ENCODE data around the gene LRPPRC. TPM values are rescaled to one million over a fixed set of nuclear protein-coding genes. Genes with fewer than 3 reads are reported as not detected.
"Not testable (repeated sequence)": the region's sequence is repeated elsewhere in the genome, so short reads cannot be mapped to it uniquely, and the experiment has no call there.

LRPPRC gene
- 10 to 100 TPM; 11.2 to 23.1 TPM for polyA plus RNA-seq

DNA sequence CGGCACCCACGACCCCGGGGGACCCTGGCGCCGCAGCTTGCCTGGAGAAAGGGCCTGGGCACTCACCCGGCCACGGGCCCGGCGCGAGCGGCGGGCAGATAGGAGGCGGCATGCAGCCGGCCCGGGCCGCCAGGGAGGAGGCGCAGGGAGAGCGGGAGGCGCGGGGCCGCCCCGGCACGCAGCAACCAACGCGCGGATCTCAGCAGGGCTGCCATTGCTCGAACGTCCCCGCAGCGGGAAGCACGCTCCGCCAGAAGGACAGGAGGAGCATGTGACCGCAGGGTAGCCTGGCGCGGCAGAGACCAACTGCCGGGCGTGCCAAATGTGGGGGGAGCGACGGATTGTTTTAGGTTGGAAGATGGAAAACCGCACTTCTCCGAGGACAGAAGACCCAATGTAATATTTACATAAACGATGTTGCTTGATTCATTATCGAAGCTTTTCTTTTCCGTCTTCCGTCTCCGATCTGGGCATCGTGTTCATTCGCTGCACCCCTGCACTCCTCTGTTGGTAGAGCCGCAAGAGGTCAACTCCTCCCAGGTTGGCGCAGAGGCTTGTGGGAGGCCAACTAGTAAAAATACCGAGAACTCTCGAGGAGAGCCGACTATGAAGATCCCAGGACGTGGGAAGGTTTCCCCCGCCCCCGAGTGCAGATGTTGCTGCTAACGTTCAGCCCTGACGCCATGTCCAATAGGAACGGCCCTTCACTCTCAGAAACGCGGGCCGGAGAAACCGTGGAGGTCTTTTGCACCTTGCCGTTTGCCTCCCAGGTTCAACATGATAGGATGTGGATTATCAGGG, at the start of gene LRPPRC:
Gene LRPPRC (minus strand): TSS at position 257 of the 801 bp plus-strand sequence. CDS start 42 bp downstream, at position 215.
- Histone ChIP-seq H3K4me1 (ENCODE audit: control insufficient read depth in 2 of 2, insufficient read depth in 2 of 2, low read length in 1 of 2) (peaks cover 4 to 6% of the 10 kb centered on the region in 2 donors), H3K9me3 (ENCODE audit: control insufficient read depth in 2 of 2, insufficient read depth in 1 of 2, low read depth in 1 of 2, low read length in 1 of 2) (no peaks in the 10 kb centered on the region), H3K27ac (ENCODE audit: low read depth in 2 of 2, low read length in 1 of 2) (peak within 1 kb of the TSS; percentile 84 to 88), H3K27me3 (ENCODE audit: control insufficient read depth in 1 of 2, insufficient read depth in 2 of 2, low read length in 2 of 2) (no peaks in the 10 kb centered on the region), H3K36me3 (ENCODE audit: control insufficient read depth in 2 of 2, insufficient read depth in 2 of 2, low read length in 1 of 2) (peaks cover 0 to 4% of the 10 kb centered on the region in 2 donors), H3K4me3 (ENCODE audit: low read depth in 1 of 2, low read length in 2 of 2) (peak within 1 kb of the TSS; percentile 87 to 97)
- WGBS, 2 donors, result 0 to 1% methylated on average over 61 to 64 of the region's 64 CpGs

DNA sequence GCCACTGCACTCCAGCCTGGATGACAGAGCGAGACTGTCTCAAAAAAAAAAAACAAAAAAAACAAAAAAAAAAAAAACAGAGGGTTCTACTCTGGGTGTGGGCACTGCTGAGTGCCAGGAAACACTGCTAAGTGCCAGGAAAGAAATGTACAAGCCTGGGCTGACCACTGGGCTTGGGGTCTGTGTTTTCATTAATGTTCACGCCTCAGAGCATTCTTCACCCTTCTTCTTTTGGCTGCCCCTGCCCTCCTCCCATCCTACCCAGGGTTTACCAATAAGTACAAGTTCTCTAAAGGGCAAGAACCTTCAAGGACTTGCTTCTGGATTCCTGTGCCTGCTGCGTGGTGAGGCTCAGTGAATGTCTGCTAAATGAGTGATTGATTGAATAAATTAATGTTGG, 49.3 kb upstream of the LRPPRC start:
- WGBS, 2 donors, result 72 to 76% methylated on average over 3 of the region's 3 CpGs
- Histone ChIP-seq H3K4me3 (ENCODE audit: low read depth in 1 of 2, low read length in 2 of 2) (no peak overlapping the region), H3K9me3 (ENCODE audit: control insufficient read depth in 2 of 2, insufficient read depth in 1 of 2, low read depth in 1 of 2, low read length in 1 of 2) (no peaks in the 10 kb centered on the region), H3K36me3 (ENCODE audit: control insufficient read depth in 2 of 2, insufficient read depth in 2 of 2, low read length in 1 of 2) (no peaks in the 10 kb centered on the region), H3K4me1 (ENCODE audit: control insufficient read depth in 2 of 2, insufficient read depth in 2 of 2, low read length in 1 of 2) (peaks cover 2% of the 10 kb centered on the region in 2 donors), H3K27ac (ENCODE audit: low read depth in 2 of 2, low read length in 1 of 2) (no peak overlapping the region), H3K27me3 (ENCODE audit: control insufficient read depth in 1 of 2, insufficient read depth in 2 of 2, low read length in 2 of 2) (no peaks in the 10 kb centered on the region)

DNA sequence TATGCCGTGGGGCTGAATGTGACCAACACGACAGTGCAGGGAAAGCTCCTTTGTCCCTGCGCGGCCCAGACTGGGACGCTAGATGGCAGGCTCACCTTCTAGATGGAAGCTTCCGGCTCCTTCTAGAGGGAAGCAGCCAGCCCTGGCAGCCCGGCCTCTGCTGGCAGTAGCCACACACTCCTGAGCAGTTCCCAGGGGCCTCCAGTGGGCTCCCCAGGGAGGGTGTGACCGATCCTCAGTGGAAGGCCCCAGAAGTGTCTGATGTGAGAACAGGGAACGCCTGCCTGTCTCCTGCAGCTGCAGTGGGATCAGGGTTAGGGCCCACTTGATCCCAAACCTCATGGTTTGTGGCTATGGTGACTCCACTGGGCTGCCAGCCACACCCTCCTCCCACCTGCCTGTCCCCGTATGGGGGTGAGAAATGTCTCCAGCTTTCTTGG, 48.5 kb upstream of the LRPPRC start:
- Histone ChIP-seq H3K4me3 (ENCODE audit: low read depth in 1 of 2, low read length in 2 of 2) (no peak overlapping the region), H3K27ac (ENCODE audit: low read depth in 2 of 2, low read length in 1 of 2) (no peak overlapping the region), H3K36me3 (ENCODE audit: control insufficient read depth in 2 of 2, insufficient read depth in 2 of 2, low read length in 1 of 2) (no peaks in the 10 kb centered on the region), H3K27me3 (ENCODE audit: control insufficient read depth in 1 of 2, insufficient read depth in 2 of 2, low read length in 2 of 2) (no peaks in the 10 kb centered on the region), H3K4me1 (ENCODE audit: control insufficient read depth in 2 of 2, insufficient read depth in 2 of 2, low read length in 1 of 2) (peaks cover 2% of the 10 kb centered on the region in 2 donors), H3K9me3 (ENCODE audit: control insufficient read depth in 2 of 2, insufficient read depth in 1 of 2, low read depth in 1 of 2, low read length in 1 of 2) (no peaks in the 10 kb centered on the region)
- WGBS, 2 donors, result 6 to 7% methylated on average over 10 of the region's 10 CpGs

DNA sequence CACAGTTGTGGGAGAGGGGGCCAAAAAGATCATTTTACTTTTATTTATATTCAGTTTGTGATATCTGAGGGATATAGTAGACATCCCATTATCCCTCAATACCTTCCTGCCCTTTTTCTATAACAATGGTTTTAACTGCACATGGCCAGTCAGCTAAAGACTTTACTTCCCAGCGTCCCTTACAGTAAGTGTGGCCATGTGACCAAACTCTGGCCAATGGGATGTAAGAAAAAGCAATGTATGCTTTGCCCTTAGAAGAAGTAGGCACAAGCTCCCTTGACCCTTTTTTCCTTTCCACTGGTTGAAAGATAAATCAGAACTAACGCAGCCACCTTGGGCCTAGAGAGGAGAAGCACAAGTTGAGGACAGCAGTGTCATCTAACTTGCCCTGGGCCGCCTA, 44.6 kb upstream of the LRPPRC start:
- Histone ChIP-seq H3K27me3 (ENCODE audit: control insufficient read depth in 1 of 2, insufficient read depth in 2 of 2, low read length in 2 of 2) (no peaks in the 10 kb centered on the region), H3K9me3 (ENCODE audit: control insufficient read depth in 2 of 2, insufficient read depth in 1 of 2, low read depth in 1 of 2, low read length in 1 of 2) (no peaks in the 10 kb centered on the region), H3K4me3 (ENCODE audit: low read depth in 1 of 2, low read length in 2 of 2) (no peak overlapping the region), H3K4me1 (ENCODE audit: control insufficient read depth in 2 of 2, insufficient read depth in 2 of 2, low read length in 1 of 2) (peaks cover 2% of the 10 kb centered on the region in 2 donors), H3K36me3 (ENCODE audit: control insufficient read depth in 2 of 2, insufficient read depth in 2 of 2, low read length in 1 of 2) (no peaks in the 10 kb centered on the region), H3K27ac (ENCODE audit: low read depth in 2 of 2, low read length in 1 of 2) (no peak overlapping the region)
- 89 to 90% methylated on average over 3 of the region's 3 CpGs for WGBS, 2 donors

- H3K4me3 ChIP-seq (ENCODE audit: low read depth in 1 of 2, low read length in 2 of 2), result no peak overlapping the region
- no peaks in the 10 kb centered on the region for H3K9me3 ChIP-seq (ENCODE audit: control insufficient read depth in 2 of 2, insufficient read depth in 1 of 2, low read depth in 1 of 2, low read length in 1 of 2)
- H3K36me3 ChIP-seq (ENCODE audit: control insufficient read depth in 2 of 2, insufficient read depth in 2 of 2, low read length in 1 of 2), result no peaks in the 10 kb centered on the region
- no peaks in the 10 kb centered on the region for H3K4me1 ChIP-seq (ENCODE audit: control insufficient read depth in 2 of 2, insufficient read depth in 2 of 2, low read length in 1 of 2)
- no peak overlapping the region for H3K27ac ChIP-seq (ENCODE audit: low read depth in 2 of 2, low read length in 1 of 2)
- H3K27me3 ChIP-seq (ENCODE audit: control insufficient read depth in 1 of 2, insufficient read depth in 2 of 2, low read length in 2 of 2), result no peaks in the 10 kb centered on the region
- 67 to 68% methylated on average over 6 of the region's 6 CpGs for WGBS, 2 donors
These were observed 42.5 kb upstream of the LRPPRC start for GRCh38 chr2:44038277-44038676.

DNA sequence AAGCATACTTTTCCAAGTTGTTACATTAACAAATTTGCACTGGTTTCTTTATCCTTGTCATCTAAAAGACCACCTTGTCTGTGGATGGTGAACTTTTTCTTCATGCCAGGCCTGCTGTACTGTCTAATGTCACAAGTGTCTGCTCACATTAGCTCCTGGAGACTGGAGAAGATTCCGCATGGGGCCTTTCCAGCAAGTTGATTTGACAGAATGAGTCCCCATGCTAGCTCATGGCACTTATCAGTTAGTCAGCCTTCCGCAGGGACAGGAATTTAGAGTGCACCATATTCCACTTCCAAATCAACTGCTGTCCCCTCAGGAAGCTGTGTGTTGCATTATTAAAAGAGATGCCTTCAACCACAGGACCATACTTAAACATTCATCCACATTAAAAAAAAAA, 41.4 kb upstream of the LRPPRC start:
- Histone ChIP-seq H3K4me3 (ENCODE audit: low read depth in 1 of 2, low read length in 2 of 2) (no peak overlapping the region), H3K27me3 (ENCODE audit: control insufficient read depth in 1 of 2, insufficient read depth in 2 of 2, low read length in 2 of 2) (no peaks in the 10 kb centered on the region), H3K9me3 (ENCODE audit: control insufficient read depth in 2 of 2, insufficient read depth in 1 of 2, low read depth in 1 of 2, low read length in 1 of 2) (no peaks in the 10 kb centered on the region), H3K4me1 (ENCODE audit: control insufficient read depth in 2 of 2, insufficient read depth in 2 of 2, low read length in 1 of 2) (no peaks in the 10 kb centered on the region), H3K27ac (ENCODE audit: low read depth in 2 of 2, low read length in 1 of 2) (no peak overlapping the region), H3K36me3 (ENCODE audit: control insufficient read depth in 2 of 2, insufficient read depth in 2 of 2, low read length in 1 of 2) (no peaks in the 10 kb centered on the region)
- 77 to 84% methylated on average over 2 of the region's 2 CpGs for WGBS, 2 donors

- H3K9me3 ChIP-seq (ENCODE audit: control insufficient read depth in 2 of 2, insufficient read depth in 1 of 2, low read depth in 1 of 2, low read length in 1 of 2), result no peaks in the 10 kb centered on the region
- H3K4me3 ChIP-seq (ENCODE audit: low read depth in 1 of 2, low read length in 2 of 2), result no peak overlapping the region
- no peaks in the 10 kb centered on the region for H3K27me3 ChIP-seq (ENCODE audit: control insufficient read depth in 1 of 2, insufficient read depth in 2 of 2, low read length in 2 of 2)
- H3K4me1 ChIP-seq (ENCODE audit: control insufficient read depth in 2 of 2, insufficient read depth in 2 of 2, low read length in 1 of 2), result no peaks in the 10 kb centered on the region
- no peak overlapping the region for H3K27ac ChIP-seq (ENCODE audit: low read depth in 2 of 2, low read length in 1 of 2)
- no peaks in the 10 kb centered on the region for H3K36me3 ChIP-seq (ENCODE audit: control insufficient read depth in 2 of 2, insufficient read depth in 2 of 2, low read length in 1 of 2)
These were observed 38.2 kb upstream of the LRPPRC start for GRCh38 chr2:44033947-44034346.

DNA sequence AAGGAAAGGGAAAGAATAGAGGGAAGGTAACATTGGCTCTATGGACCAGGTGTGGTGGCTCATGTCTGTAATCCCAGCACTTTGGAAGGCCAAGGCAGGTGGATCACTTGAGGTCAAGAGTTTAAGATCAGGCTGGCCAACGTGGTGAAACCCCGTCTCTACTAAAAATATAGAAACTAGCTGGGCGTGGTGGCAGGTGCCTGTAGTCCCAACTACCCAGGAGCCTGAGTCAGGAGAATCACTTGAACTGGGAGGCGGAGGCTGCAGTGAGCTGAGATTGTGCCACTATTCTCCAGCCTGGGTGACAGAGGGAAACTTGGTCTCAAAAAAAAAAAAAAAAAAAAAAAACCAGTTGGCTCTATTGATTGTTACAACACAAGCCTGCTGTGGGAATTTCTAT, 31.3 kb upstream of the LRPPRC start:
- WGBS, 2 donors, result 75 to 80% methylated on average over 4 of the region's 4 CpGs

DNA sequence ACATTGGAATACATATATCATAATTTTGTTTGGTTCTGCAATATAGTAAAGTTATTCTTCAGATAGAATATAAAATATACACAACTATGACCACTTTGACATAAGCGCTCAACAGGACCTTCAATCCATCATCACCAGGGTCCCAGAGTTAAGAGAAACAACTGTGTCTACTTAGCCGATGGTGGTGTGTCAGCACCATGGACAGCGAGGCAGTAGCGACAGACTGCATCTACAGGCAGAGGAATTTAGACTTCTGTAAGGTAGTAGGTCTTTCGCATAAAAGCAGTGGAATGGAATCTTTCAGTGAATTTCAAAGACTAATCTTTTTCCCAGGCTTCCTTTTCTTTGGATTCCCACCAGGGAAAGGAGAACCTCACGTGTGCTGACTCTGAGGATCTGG, 20.5 kb upstream of the LRPPRC start:
- 25 to 37% methylated on average over 6 of the region's 6 CpGs for WGBS, 2 donors
- H3K4me3 ChIP-seq (ENCODE audit: low read depth in 1 of 2, low read length in 2 of 2), result no peak overlapping the region
- H3K4me1 ChIP-seq (ENCODE audit: control insufficient read depth in 2 of 2, insufficient read depth in 2 of 2, low read length in 1 of 2), result no peaks in the 10 kb centered on the region
- no peaks in the 10 kb centered on the region for H3K27me3 ChIP-seq (ENCODE audit: control insufficient read depth in 1 of 2, insufficient read depth in 2 of 2, low read length in 2 of 2)
- no peaks in the 10 kb centered on the region for H3K9me3 ChIP-seq (ENCODE audit: control insufficient read depth in 2 of 2, insufficient read depth in 1 of 2, low read depth in 1 of 2, low read length in 1 of 2)
- H3K36me3 ChIP-seq (ENCODE audit: control insufficient read depth in 2 of 2, insufficient read depth in 2 of 2, low read length in 1 of 2), result no peaks in the 10 kb centered on the region
- H3K27ac ChIP-seq (ENCODE audit: low read depth in 2 of 2, low read length in 1 of 2), result no peak overlapping the region

More for the DNA sequence above, 31.3 kb upstream of the LRPPRC start:
- not testable (repeated sequence) for H3K9me3 ChIP-seq (ENCODE audit: control insufficient read depth in 2 of 2, insufficient read depth in 1 of 2, low read depth in 1 of 2, low read length in 1 of 2); H3K36me3 ChIP-seq (ENCODE audit: control insufficient read depth in 2 of 2, insufficient read depth in 2 of 2, low read length in 1 of 2); H3K4me3 ChIP-seq (ENCODE audit: low read depth in 1 of 2, low read length in 2 of 2); H3K27me3 ChIP-seq (ENCODE audit: control insufficient read depth in 1 of 2, insufficient read depth in 2 of 2, low read length in 2 of 2); H3K27ac ChIP-seq (ENCODE audit: low read depth in 2 of 2, low read length in 1 of 2); H3K4me1 ChIP-seq (ENCODE audit: control insufficient read depth in 2 of 2, insufficient read depth in 2 of 2, low read length in 1 of 2)

DNA sequence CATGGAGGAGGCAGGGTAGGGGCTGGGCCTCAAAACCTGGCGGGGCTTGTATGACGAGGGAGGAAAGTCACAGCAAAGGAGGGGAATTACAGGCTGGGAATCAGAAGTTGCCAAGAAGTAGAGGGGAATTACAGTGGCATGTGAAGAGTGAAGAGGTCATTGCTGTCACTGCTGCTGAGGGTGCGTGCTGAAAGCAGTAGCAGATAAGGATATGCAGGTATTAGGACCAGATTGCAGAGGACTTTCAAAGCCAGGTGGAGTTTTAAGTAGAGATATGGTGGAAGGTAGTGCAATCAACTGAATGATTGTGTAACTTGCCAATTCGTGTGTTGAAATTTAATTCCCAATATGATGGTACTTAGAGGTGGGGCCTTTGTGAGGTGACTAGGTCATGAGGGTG, 19.4 kb upstream of the LRPPRC start:
- Histone ChIP-seq H3K27ac (ENCODE audit: low read depth in 2 of 2, low read length in 1 of 2) (no peak overlapping the region), H3K9me3 (ENCODE audit: control insufficient read depth in 2 of 2, insufficient read depth in 1 of 2, low read depth in 1 of 2, low read length in 1 of 2) (no peaks in the 10 kb centered on the region), H3K27me3 (ENCODE audit: control insufficient read depth in 1 of 2, insufficient read depth in 2 of 2, low read length in 2 of 2) (no peaks in the 10 kb centered on the region), H3K36me3 (ENCODE audit: control insufficient read depth in 2 of 2, insufficient read depth in 2 of 2, low read length in 1 of 2) (no peaks in the 10 kb centered on the region), H3K4me3 (ENCODE audit: low read depth in 1 of 2, low read length in 2 of 2) (no peak overlapping the region), H3K4me1 (ENCODE audit: control insufficient read depth in 2 of 2, insufficient read depth in 2 of 2, low read length in 1 of 2) (no peaks in the 10 kb centered on the region)
- WGBS, 2 donors, result 75 to 77% methylated on average over 4 of the region's 4 CpGs

All from esophagus (tissue), 2 donors.